CD4-positive, alpha-beta T cell treated with Interleukin-4 for 1 hour (primary cell): Measurements from ENCODE around the gene TTC13.

Source experiments
- DNase-seq, 2 donors: peaks; one replicate each; pipeline ENCODE4 v3.0.0-alpha.2; 2020 to 2022

Gene TTC13

GRCh38 chr1:230867903-230868735, 110.5 kb downstream of the TTC13 start, which contains the start of gene C1orf198:
Gene C1orf198 (minus strand): TSS chr1:230868521. CDS start chr1:230868512, 9 bp downstream.
- peak; percentile 69 to 83 for DNase-seq

GRCh38 chr1:230867101-230867902, 111.4 kb downstream of the TTC13 start:
- no peak for DNase-seq

DNA sequence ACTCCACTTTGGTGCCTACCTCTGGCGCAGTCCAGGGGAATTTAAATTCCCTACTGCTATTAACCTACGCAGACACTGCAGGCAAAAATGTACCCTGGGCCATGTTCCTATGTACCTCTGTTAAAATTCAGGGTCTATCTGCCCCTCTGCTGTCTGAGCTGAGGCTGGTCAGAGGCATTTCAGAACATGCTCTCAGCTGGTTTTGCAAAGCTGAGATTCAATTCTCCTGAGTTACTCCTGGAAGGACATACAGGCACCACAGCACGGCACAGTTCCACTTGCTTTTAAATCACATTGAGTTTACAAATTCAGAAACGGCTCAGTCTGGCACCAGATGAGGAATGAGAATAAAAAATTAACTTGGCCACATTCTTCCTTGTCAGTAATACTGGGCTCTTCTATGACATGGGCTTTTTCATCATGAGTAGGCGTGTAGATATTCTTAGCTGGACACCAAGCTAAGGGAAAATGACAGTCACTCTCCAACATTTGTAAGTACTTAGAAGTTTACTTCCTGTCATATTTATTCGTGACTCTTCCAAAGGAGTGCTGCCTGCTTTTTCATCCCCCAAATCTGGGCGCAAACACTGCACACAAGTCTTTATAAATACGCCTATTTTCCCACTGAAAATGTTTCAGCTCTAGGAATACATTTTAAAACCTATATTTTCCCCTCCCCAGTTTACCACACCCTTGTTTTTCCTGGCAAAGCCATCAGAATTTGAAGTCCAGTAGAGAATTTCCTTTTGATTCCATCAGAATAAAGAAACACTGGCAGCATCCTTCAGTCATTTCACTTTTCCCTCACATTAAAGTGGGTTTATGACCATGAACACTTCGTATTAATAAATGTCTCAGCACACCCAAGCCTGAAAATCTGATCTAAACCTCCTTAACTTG, 112.2 kb downstream of the TTC13 start:
- no peak for DNase-seq

DNA sequence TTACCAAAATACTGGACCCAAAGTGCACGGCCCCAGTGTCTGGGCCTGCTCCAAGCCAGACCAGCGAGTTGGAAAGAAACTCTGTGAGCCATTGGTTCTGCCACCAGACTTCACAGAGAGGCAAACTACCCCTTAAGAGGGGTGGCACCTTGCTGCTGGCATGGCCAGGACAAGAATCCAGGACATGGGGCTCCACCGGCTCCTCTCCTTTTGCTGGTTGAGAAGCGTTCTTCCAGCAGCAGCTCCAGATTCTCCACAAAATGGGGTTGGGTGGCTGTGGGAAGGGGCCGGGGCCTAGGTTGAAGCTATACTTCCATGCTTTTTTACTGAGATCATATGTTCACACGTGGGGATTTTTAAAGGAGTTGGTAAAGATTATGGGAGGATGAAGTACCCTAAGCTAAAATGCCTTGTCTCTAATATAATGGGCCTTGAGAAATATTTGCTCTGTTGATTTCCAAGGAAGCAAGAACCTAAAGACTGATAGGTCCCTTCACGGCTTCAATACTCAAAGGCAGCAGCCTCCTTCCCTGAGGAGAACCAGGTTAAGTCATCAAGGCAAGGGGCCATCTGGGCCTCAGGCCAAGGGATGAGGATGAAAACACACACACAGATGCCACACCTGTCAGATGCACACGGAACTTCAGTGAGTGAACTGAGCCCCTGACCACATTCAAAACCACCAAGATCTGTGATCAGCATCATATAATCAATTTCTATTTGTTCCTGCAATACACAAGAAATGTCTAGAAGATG, 113.4 kb downstream of the TTC13 start:
- DNase-seq, result no peak

DNA sequence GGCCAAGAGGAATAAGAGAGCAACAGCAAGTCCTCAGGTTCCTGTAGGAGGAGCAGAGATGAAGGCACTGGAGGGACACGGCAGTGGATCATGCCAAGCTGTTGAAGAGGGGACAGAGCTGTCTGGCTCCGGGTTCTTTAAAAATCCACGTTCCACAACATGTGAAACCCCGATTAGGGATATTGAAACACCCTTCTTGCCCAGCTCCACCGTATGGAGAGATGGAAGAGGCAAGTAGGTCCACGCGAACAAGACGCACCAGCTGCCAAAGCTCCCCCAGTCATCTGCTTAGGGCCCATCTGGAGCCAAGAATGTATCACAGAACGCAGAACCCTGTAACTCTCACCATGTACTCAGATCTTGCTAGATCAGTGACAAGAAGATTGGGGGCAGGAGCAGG, 114.2 kb downstream of the TTC13 start:
- DNase-seq, result no peak

DNA sequence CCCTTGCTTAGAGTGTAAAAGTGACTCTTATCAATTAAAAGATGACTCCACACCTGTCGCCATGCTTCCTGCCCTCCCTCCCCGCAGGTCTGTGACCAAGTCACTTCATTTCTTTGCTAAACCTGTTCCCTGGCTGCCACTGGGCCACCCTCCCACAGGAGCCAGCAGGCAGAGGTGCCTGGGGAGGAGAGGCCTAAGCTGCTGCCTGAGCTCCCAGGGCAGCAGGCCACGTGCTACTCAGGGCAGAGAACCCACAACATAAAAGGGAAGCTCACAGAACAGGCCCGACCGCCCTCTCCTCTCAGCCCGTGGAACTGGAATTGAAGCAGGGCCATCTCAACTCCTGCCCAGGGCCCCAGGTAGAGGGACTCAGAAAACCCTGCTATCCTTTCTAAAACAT, 115.2 kb downstream of the TTC13 start:
- DNase-seq, result no peak

GRCh38 chr1:230861970-230862595, 116.6 kb downstream of the TTC13 start:
- no peak for DNase-seq

GRCh38 chr1:230861489-230861888, 117.2 kb downstream of the TTC13 start:
- DNase-seq, result no peak

DNA sequence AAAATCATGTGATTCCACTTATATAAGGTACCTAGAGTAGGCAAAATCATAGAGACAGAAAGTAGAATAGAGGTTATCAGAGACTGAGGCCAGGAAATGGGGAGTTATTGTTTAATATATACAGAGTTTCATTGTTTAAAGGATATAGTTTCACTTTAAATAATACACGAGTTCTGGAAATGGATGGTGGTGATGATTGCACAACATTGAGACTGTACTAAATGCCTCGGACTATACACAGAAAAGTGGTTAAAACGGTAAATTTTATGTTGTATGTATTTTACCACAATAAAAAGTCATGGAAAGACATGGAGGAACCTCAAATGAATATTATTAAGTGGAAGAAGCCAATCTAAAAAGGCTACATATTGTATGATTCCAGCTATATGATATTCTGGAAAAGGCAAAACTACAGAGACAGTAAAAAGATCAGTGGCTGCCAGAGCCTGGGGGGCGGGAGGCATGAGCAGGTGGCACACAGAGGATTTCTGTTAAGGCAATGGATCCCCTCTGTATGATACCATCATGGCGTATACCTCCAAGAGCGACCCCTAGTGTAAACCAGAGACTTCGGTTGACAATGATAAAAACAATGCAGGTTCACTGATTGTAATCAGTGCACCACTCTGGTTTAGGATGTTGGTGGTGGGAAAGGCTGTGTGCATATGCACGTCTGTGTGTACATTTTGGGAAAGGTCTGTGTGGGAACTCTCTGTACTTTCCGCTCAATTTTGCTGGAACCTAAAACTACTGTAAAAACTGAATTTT, 117.9 kb downstream of the TTC13 start:
- no peak for DNase-seq

- DNase-seq, result no peak
Observed at GRCh38 chr1:230858918-230859729, 119.5 kb downstream of the TTC13 start.

- no peak for DNase-seq
Observed at GRCh38 chr1:230858236-230858820, 120.3 kb downstream of the TTC13 start.

DNA sequence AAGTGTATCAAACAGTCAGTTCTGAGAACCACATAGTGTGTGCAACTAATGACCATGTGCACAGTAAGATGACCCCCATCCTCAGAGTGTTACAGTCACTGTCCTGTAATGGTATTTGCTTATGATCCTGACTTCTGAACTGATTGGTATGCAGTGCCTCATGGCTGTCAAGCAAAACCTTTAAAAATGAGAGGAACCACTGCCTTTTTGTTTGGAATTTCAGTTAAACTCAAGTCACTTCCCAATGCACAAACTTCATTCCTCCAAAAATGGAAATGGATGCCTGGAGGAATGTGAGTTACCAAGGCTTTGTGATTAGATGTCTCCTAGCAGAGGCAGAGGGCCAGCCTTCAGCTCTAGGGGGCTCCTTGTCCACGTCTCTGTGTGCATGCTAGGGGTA, 120.8 kb downstream of the TTC13 start:
- DNase-seq, result no peak

- DNase-seq, result no peak
Observed at GRCh38 chr1:230857077-230857476, 121.6 kb downstream of the TTC13 start.
